ENCODE data around the gene AATK.

Gene AATK

GRCh38 chr17:81067391-81067811 is 98.6 kb downstream of the AATK start:
- no peak for DNase-seq

All from suppressor macrophage (primary cell).